Right kidney (tissue), 1 donor: Measurements from ENCODE around the gene TAF1B.
"Not testable (repeated sequence)": the region's sequence is repeated elsewhere in the genome, so short reads cannot be mapped to it uniquely, and the experiment has no call there.

Source experiments
- DNase-seq: peaks from one replicate; pipeline ENCODE4 v3.0.0-alpha.2; 2016

The TAF1B gene

GRCh38 chr2:9883897-9884296 is 40.6 kb downstream of the TAF1B start:
- DNase-seq = no peak

DNA sequence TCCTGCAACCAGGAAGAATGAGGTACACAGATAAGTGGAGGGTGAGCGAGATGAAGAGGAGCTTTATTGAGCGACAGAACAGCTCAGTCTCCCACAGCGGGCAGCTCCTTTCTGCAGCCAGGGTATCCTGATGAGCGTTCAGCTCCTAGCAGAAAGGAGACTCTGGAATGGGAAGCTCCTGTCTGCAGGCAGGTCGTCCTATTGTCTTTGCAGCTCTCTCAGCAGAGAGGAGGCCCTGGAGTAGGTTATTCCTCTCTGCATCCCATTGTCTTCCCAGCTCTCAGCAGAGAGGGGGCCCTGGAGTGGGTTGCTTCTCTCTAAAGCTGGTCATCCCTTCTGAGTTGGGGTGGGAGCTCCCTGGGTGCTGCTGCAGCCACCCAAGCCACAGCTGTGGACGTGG is 41.2 kb downstream of the TAF1B start:
- DNase-seq = no peak

- DNase-seq = no peak
Measured at GRCh38 chr2:9885036-9885684, 41.9 kb downstream of the TAF1B start.

- DNase-seq = no peak
Measured at GRCh38 chr2:9887513-9887912, 44.2 kb downstream of the TAF1B start.

DNA sequence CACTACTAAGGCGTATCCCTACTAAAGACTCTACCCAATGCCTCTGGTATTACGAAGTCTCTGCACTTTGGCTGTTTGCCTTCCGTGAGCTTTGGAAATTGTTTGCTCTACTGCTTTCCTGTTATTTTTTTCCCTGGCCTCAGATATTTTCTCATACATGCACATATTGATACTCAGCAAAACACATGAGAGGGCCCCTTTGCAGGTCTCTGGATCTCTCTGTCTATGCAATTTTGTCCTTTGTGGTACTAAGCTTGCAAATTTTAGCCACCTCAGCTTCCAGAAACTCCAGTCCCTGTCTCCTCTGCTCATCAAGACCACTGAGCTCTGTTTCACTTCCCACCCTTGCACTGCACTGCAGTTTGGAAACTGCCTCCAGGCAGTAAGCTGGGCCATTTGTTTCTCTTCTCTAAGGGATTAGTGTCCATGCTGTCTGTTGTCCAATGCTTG is 46.6 kb downstream of the TAF1B start:
- no peak for DNase-seq

GRCh38 chr2:9892236-9892635 is 49.0 kb downstream of the TAF1B start:
- DNase-seq = no peak

DNA sequence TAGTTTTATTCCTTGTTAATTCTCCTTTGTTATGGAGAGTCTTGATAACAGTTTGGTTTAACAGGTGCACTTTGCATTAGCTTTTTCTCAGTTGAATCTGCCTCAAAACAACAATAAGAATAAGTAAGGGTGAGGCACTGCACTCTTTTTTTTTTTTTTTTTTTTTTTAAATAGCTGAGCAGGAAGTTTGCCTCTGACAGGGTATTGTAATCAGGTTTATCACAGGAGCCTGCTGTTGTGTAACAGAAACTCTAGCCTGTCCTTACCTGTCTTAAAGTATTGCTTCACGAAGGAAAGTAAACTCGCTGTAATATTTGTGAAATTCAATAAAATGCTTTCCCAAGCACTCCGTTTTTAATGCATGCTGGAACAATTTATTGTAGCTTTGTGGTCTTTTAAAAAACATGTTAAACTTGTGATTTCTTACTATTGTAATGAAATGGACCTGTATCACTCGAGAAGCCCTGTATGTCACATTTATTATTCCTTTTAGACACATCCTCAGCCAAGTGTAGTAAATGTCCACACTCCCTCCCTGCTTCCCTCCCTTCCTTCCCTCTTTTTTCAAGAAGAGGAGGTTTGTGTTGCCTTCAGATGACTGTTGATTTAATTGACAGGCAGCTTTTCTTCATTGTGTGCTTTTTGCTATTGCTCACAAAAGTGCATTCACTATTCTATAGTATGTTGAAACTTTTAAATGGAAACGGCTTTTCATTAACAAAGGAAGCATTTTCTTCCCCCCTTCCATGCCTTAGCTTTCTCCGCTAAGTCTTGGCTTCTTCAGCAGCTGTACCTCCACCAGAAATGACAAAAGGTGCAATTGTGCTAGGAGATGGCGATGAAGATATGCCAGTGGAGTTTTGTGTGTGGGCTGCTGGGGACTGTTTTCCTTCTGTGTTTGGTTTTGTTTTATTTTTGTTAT is 52.7 kb downstream of the TAF1B start:
- peak; percentile 18 for DNase-seq

GRCh38 chr2:9897331-9897737 is 54.1 kb downstream of the TAF1B start:
- no peak for DNase-seq

GRCh38 chr2:9897846-9898245 is 54.6 kb downstream of the TAF1B start:
- no peak for DNase-seq

GRCh38 chr2:9905413-9905812 is 62.1 kb downstream of the TAF1B start:
- DNase-seq = no peak

DNA sequence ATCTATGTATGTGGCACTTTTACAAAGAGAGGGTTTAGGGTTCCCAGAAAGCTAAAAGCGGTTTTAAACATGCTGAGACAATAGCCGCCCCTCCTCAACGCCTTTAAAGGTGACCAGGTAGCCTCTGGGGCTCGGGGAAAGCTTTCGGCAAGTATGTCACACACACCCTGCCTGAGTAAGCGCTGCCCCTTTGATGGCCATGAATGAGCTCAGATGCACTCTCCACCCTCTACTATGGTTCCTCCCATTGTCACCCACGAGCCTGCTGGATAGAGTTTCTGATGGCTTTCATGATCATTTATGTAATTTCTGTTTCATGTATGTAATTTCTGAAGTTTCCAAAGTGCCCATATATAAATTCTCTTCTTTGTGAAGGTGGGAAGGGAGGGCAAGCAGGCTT is 64.1 kb downstream of the TAF1B start:
- no peak for DNase-seq

- no peak for DNase-seq
Measured at GRCh38 chr2:9908639-9909038, 65.4 kb downstream of the TAF1B start.

- DNase-seq = no peak
Measured at GRCh38 chr2:9909106-9909505, 65.8 kb downstream of the TAF1B start.

- no peak for DNase-seq
Measured at GRCh38 chr2:9910699-9911098, 67.4 kb downstream of the TAF1B start.

- DNase-seq = no peak
Measured at GRCh38 chr2:9912468-9912867, 69.2 kb downstream of the TAF1B start.

DNA sequence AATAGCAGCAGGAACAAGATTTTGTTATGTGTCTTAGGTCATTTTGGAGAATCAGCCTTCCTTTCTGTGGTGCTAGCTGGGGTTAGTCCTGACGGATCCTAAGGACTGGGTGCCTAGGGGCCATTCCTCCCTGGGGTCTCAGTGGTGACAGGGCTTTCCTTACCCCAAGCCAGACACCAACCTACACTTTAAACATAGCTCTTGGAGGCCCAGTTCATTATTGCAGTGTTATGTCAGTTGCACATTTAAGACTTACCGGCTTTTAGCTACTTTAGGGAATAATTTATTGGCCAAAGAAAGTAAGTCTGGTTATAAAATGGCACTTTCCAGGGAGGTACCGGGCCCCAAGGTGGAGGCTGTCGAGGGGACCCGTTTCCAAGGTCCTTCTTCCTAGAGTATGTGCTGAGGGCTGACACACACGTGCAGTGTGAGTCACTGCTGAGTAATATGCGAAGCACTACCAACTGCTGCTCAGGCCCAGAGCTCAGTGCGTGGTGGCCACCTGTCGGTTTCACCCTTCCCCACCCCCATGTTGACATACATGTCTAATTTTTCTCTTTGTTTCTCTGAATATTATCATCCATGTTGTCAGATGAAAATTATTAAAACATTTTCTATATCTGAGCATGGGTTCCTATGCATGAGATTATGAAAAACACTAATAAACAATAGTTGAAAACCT is 71.3 kb downstream of the TAF1B start:
- no peak for DNase-seq

GRCh38 chr2:9918275-9918674 is 75.0 kb downstream of the TAF1B start:
- no peak for DNase-seq

DNA sequence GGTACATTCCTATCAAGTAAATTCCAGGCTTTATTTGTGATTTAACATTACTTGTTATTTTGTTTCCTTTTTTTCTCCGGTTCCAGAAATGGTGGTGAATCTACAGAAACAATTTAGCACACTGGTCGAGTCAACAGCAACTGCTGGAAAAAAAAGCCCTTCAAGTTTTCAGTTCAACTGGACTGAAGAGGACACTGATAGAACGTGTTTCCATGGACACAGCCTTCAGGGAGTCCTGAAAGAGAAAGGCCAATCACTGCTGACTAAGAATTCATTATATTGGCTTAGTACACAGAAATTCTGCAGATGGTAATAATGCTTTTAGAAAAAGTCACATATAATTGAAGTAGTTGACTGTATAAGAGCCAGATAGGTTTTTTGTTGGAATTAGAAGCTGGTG is 76.2 kb downstream of the TAF1B start:
- no peak for DNase-seq

GRCh38 chr2:9927020-9927419 is 83.7 kb downstream of the TAF1B start:
- not testable (repeated sequence) for DNase-seq

DNA sequence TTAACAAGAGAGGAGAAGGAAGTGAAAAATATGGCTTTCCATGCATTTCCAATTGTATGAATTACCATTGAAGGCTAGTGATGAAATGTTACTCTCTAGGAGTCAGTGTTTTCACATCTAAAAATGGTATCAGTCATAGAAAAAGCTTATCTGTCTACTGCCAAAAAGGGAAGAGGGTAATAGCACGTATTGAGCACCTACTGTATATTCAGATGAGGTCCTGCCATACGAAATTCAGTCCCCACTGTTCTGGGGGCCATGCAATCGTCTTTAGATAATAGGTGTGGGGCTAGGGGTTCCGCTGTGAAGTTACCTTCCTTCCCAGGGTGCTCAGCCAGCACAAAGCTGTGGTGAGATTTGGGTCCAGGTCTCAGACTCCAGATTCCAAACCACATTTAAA is 94.0 kb downstream of the TAF1B start:
- DNase-seq = no peak

- no peak for DNase-seq
Measured at GRCh38 chr2:9937968-9938367, 94.7 kb downstream of the TAF1B start.

- no peak for DNase-seq
Measured at GRCh38 chr2:9939587-9940485, 96.6 kb downstream of the TAF1B start.
